K562 (cell line): Measurements from ENCODE around the gene TMCC2. TPM values are rescaled to one million over a fixed set of nuclear protein-coding genes. Genes with fewer than 3 reads are reported as not detected.

Experiments used
- CREM ChIP-seq: IDR thresholded peaks from 2 replicates; pipeline ENCODE4 v1.6.1; 2014; ENCODE audit warnings: antibody characterized with exemption, low read depth
- CTCFL ChIP-seq: IDR thresholded peaks from 2 replicates; pipeline ENCODE4 v1.6.1; 2011; ENCODE audit warnings: borderline replicate concordance, low read depth, mild to moderate bottlenecking, moderate library complexity, low read length; ENCODE audit not compliant: insufficient read depth, poor library complexity, severe bottlenecking
- HDGF ChIP-seq: fragments of 450-650 bp; IDR thresholded peaks from 2 replicates; pipeline ENCODE4 v1.6.1; 2016
- JUN ChIP-seq, 2 experiments: sonication (generic) in 1 of 2; formaldehyde crosslinking in 1 of 2; IDR thresholded peaks; 2 replicates each; pipeline versions ENCODE4 v1.6.1 to v1.8.0; 2012 to 2022; ENCODE audit warnings: borderline replicate concordance in 2 of 2, mild to moderate bottlenecking in 2 of 2, improper control_type of control experiment in 1 of 2, low read depth in 1 of 2, low read length in 1 of 2, missing genetic modification reagents in 1 of 2
- JUNB ChIP-seq: fragments of 450-650 bp; formaldehyde crosslinking; conservative IDR thresholded peaks from 2 replicates; pipeline ENCODE4 v1.4.0; 2020; ENCODE audit warnings: mild to moderate bottlenecking
- L3MBTL2 ChIP-seq: fragments of 450-650 bp; IDR thresholded peaks from 2 replicates; pipeline ENCODE4 v1.6.1; 2016; ENCODE audit warnings: mild to moderate bottlenecking, moderate library complexity
- MECOM ChIP-seq: fragments of 250-450 bp; sonication (Bioruptor Pico); IDR thresholded peaks from 2 replicates; pipeline ENCODE4 v1.8.0; 2022; ENCODE audit warnings: inconsistent platforms
- RFX5 ChIP-seq: IDR thresholded peaks from 2 replicates; pipeline ENCODE4 v1.6.1; 2011; ENCODE audit warnings: low read depth, mild to moderate bottlenecking, improper control_type of control experiment, low read length
- SIN3A ChIP-seq, 2 experiments: fragments of 150-350 bp in 1 of 2; IDR thresholded peaks; 2 replicates each; pipeline ENCODE4 v1.6.1; 2011 to 2016; ENCODE audit warnings: borderline replicate concordance in 2 of 2, low read depth in 2 of 2, low read length in 2 of 2, mild to moderate bottlenecking in 2 of 2, moderate library complexity in 2 of 2; ENCODE audit not compliant: control insufficient read depth in 1 of 2
- SMAD2 ChIP-seq: fragments of 150-350 bp; IDR thresholded peaks from 2 replicates; pipeline ENCODE4 v1.6.1; 2014; ENCODE audit warnings: low read depth, mild to moderate bottlenecking, low read length
- ZNF311 ChIP-seq: fragments of 250-450 bp; sonication (Bioruptor Pico); IDR thresholded peaks from 2 replicates; pipeline ENCODE4 v1.4.0; 2020; ENCODE audit warnings: mild to moderate bottlenecking, moderate library complexity
- ZNF354B ChIP-seq: fragments of 250-450 bp; sonication (Bioruptor Pico); IDR thresholded peaks from 2 replicates; pipeline ENCODE4 v1.4.0; 2020
- ZNF57 ChIP-seq: fragments of 450-650 bp; formaldehyde crosslinking; IDR thresholded peaks from 2 replicates; pipeline ENCODE4 v1.4.0; 2020; ENCODE audit warnings: mild to moderate bottlenecking, moderate library complexity
- ZNF699 ChIP-seq: fragments of 250-450 bp; sonication (Bioruptor Pico); IDR thresholded peaks from 2 replicates; pipeline ENCODE4 v1.8.0; 2021; ENCODE audit warnings: mild to moderate bottlenecking, moderate library complexity; ENCODE audit not compliant: insufficient replicate concordance
- ZNF766 ChIP-seq: fragments of 200-800 bp; sonication (Bioruptor generic); conservative IDR thresholded peaks from 2 replicates; pipeline ENCODE4 v1.6.1; 2016; ENCODE audit warnings: missing genetic modification characterization, missing compliant biosample characterization
- ZNF785 ChIP-seq: fragments of 250-450 bp; sonication (Bioruptor Pico); IDR thresholded peaks from 2 replicates; pipeline ENCODE4 v1.4.0; 2020; ENCODE audit warnings: mild to moderate bottlenecking
- polyA plus RNA-seq, 8 experiments: library from polyadenylated mRNA; depleted of rRNA in 4 of 8; stranded (reverse) in 5 of 8; unstranded in 3 of 8; fragments of >200 nt; fragmentation: Nextera tagmentation in 2 of 8; fragmentation: Illumina TruSeq in 1 of 8; extraction: Ambion mirVana in 2 of 8; extraction: Trizol in 1 of 8; gene quantifications; 2 replicates each; pipeline versions ENCODE4 v1.2.1 to v1.2.3, GENCODE V29; 2011 to 2014; ENCODE audit warnings: inconsistent platforms in 1 of 8, missing spikeins in 1 of 8
- total RNA-seq, 7 experiments: library from RNA; depleted of rRNA in 6 of 7; stranded (reverse); fragments of >200 nt in 6 of 7; fragmentation: Illumina TruSeq in 2 of 7; extraction: Trizol in 2 of 7; gene quantifications; 2 replicates each; pipeline versions ENCODE4 v1.2.1 to v1.2.3, GENCODE V29; 2011 to 2021; ENCODE audit warnings: low replicate concordance in 1 of 7
- TF ChIP-seq, protein P1 (sequence below), 3 experiments: fragments of 200-800 bp in 1 of 3; fragments of 250-450 bp in 1 of 3; fragments of 450-650 bp in 1 of 3; sonication (Bioruptor Pico) in 1 of 3; sonication (Bioruptor generic) in 1 of 3; formaldehyde crosslinking in 1 of 3; IDR thresholded peaks; 2 replicates each; pipeline versions ENCODE4 v1.6.1 to v1.8.0; 2016 to 2022; ENCODE audit warnings: mild to moderate bottlenecking in 2 of 3, missing genetic modification characterization in 2 of 3, missing compliant biosample characterization in 1 of 3, moderate library complexity in 1 of 3

The TMCC2 gene
- total and polyA plus RNA-seq, 9 of the 15 experiments (the other 6 are each of a cell fraction or from before 2014, with no cell fraction given): 0.06 to 1.8 (median 0.98) TPM

DNA sequence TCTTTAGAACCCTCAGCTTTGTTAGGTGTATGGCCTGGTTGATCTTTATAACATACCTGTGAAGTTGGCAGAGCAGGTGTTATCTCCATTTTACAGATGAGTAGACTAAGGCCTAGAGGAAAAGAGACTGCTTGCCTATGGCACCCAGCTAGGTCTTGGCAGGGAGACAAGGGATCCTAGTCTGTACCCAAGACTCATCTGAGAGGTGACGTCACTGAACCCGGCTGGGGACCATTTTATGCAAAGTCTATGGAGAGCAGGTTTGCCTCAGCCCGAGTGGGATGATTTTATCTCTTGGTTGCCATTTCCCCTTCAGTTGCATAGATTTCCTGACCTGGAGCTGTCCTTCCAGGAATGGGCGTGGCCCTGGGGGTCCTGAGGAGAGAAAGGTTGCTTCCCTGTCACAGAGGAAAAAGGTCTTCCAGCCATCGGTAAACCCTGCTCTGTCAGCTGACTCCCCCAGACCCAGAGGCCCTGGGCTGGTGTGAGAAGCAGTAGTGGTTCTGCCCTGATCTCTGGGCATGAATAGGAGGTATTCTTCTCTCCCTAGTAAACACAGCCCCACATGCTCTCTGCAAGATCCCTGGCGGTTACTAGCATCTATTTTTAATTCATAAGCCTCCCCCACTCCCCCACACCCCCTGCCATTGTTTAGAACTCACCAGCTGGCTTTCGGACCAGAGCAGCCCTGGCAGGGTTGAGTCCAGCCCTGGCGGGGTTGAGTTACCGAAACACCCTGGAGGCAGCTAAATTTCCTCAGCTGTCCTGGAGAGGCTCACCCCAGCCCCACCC, 19.6 kb downstream of the TMCC2 start (continued):
- no peak for TF ChIP-seq CTCFL
- TF ChIP-seq, protein P1, sequence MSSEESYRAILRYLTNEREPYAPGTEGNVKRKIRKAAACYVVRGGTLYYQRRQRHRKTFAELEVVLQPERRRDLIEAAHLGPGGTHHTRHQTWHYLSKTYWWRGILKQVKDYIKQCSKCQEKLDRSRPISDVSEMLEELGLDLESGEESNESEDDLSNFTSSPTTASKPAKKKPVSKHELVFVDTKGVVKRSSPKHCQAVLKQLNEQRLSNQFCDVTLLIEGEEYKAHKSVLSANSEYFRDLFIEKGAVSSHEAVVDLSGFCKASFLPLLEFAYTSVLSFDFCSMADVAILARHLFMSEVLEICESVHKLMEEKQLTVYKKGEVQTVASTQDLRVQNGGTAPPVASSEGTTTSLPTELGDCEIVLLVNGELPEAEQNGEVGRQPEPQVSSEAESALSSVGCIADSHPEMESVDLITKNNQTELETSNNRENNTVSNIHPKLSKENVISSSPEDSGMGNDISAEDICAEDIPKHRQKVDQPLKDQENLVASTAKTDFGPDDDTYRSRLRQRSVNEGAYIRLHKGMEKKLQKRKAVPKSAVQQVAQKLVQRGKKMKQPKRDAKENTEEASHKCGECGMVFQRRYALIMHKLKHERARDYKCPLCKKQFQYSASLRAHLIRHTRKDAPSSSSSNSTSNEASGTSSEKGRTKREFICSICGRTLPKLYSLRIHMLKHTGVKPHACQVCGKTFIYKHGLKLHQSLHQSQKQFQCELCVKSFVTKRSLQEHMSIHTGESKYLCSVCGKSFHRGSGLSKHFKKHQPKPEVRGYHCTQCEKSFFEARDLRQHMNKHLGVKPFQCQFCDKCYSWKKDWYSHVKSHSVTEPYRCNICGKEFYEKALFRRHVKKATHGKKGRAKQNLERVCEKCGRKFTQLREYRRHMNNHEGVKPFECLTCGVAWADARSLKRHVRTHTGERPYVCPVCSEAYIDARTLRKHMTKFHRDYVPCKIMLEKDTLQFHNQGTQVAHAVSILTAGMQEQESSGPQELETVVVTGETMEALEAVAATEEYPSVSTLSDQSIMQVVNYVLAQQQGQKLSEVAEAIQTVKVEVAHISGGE (CRISPR knock-in tag; IDR thresholded peaks at IDR 0.05): no peak
- TF ChIP-seq ZNF699 (CRISPR knock-in tag): no peak
- no peak for TF ChIP-seq ZNF766
- TF ChIP-seq ZNF57 (CRISPR knock-in tag): no peak
- TF ChIP-seq MECOM (CRISPR knock-in tag): no peak
- no peak for TF ChIP-seq ZNF311 (CRISPR knock-in tag)
- 0 out of 2 replicates have a peak, but pooled peaks have one; percentile 31 for TF ChIP-seq JUN (IDR thresholded peaks at IDR 0.05; ENCODE audit: borderline replicate concordance, low read depth, low read length)
- no peak for TF ChIP-seq JUN (CRISPR knock-in tag; IDR thresholded peaks at IDR 0.05; ENCODE audit: borderline replicate concordance)
- TF ChIP-seq L3MBTL2: no peak
- no peak for TF ChIP-seq SMAD2
- no peak for TF ChIP-seq SIN3A (IDR thresholded peaks at IDR 0.05; ENCODE audit: borderline replicate concordance in 2 of 2, control insufficient read depth in 1 of 2, low read depth in 2 of 2, low read length in 2 of 2)
- no peak for TF ChIP-seq ZNF354B (CRISPR knock-in tag)
- TF ChIP-seq RFX5: no peak
- TF ChIP-seq JUNB: 0 out of 2 replicates have a peak, but pooled peaks have one; percentile 37
- no peak for TF ChIP-seq ZNF785 (CRISPR knock-in tag)
- peak; percentile 58 for TF ChIP-seq CREM
- TF ChIP-seq HDGF: no peak
